ENCODE data around the gene TBC1D5. TPM values are rescaled to one million over a fixed set of nuclear protein-coding genes. Genes with fewer than 3 reads are reported as not detected.
A peak's percentile ranks its signal among the peaks of the same experiment; 100 is the strongest.
"Not testable (repeated sequence)": the region's sequence is repeated elsewhere in the genome, so short reads cannot be mapped to it uniquely, and the experiment has no call there.

Gene TBC1D5
- polyA plus RNA-seq, 1 experiment: 27.0 TPM

- no peak for TF ChIP-seq CTCF (IDR thresholded peaks at IDR 0.05; ENCODE audit: insufficient read depth, low read depth, low read length)
- Histone ChIP-seq H3K27me3 (ENCODE audit: control insufficient read depth, insufficient read depth, low read length) (no peaks in the 10 kb centered on the region), H3K36me3 (ENCODE audit: control insufficient read depth, insufficient read depth, low read length) (no peaks in the 10 kb centered on the region), H3K4me3 (ENCODE audit: low read depth, low read length) (no peak overlapping the region)
- no peak for DNase-seq (ENCODE audit: low read depth)
- POLR2A ChIA-PET: no interaction called here
- CTCF ChIA-PET: interaction anchor here (1.1 to 1.5 kb wide), 2 partner anchors 201 to 204 kb away, joined by 3 to 7 read pairs; no protein-coding TSS in a partner anchor
Observed at GRCh38 chr3:17640466-17640865, 102.0 kb downstream of the TBC1D5 start.

- Histone ChIP-seq H3K27me3 (ENCODE audit: control insufficient read depth, insufficient read depth, low read length) (no peaks in the 10 kb centered on the region), H3K36me3 (ENCODE audit: control insufficient read depth, insufficient read depth, low read length) (no peaks in the 10 kb centered on the region), H3K4me3 (ENCODE audit: low read depth, low read length) (no peak overlapping the region)
- DNase-seq (ENCODE audit: low read depth): peak; percentile 57
- no peak for TF ChIP-seq CTCF (IDR thresholded peaks at IDR 0.05; ENCODE audit: insufficient read depth, low read depth, low read length)
- POLR2A ChIA-PET: no interaction called here
- CTCF ChIA-PET: interaction anchor here (1.1 kb wide), 1 partner anchor 205 kb away, joined by 3 read pairs; no protein-coding TSS in a partner anchor
Observed at GRCh38 chr3:17639765-17640164, 102.7 kb downstream of the TBC1D5 start.

GRCh38 chr3:17639257-17639656 is 103.2 kb downstream of the TBC1D5 start:
- TF ChIP-seq CTCF (IDR thresholded peaks at IDR 0.05; ENCODE audit: insufficient read depth, low read depth, low read length): no peak
- Histone ChIP-seq H3K27me3 (ENCODE audit: control insufficient read depth, insufficient read depth, low read length) (no peaks in the 10 kb centered on the region), H3K4me3 (ENCODE audit: low read depth, low read length) (no peak overlapping the region), H3K36me3 (ENCODE audit: control insufficient read depth, insufficient read depth, low read length) (no peaks in the 10 kb centered on the region)
- peak; percentile 26 for DNase-seq (ENCODE audit: low read depth)
- POLR2A ChIA-PET: no interaction called here
- CTCF ChIA-PET: no interaction called here

GRCh38 chr3:17638356-17638755 is 104.1 kb downstream of the TBC1D5 start:
- no peak for TF ChIP-seq CTCF (IDR thresholded peaks at IDR 0.05; ENCODE audit: insufficient read depth, low read depth, low read length)
- Histone ChIP-seq H3K4me3 (ENCODE audit: low read depth, low read length) (no peak overlapping the region), H3K27me3 (ENCODE audit: control insufficient read depth, insufficient read depth, low read length) (no peaks in the 10 kb centered on the region), H3K36me3 (ENCODE audit: control insufficient read depth, insufficient read depth, low read length) (no peaks in the 10 kb centered on the region)
- POLR2A ChIA-PET: no interaction called here
- DNase-seq (ENCODE audit: low read depth): no peak
- CTCF ChIA-PET: no interaction called here

GRCh38 chr3:17635675-17636074 is 106.8 kb downstream of the TBC1D5 start:
- POLR2A ChIA-PET; H3K4me3 ChIP-seq (ENCODE audit: low read depth, low read length); CTCF ChIA-PET; H3K36me3 ChIP-seq (ENCODE audit: control insufficient read depth, insufficient read depth, low read length); H3K27me3 ChIP-seq (ENCODE audit: control insufficient read depth, insufficient read depth, low read length): not testable (repeated sequence)
- peak; percentile 20 for DNase-seq (ENCODE audit: low read depth)

- no peaks in the 10 kb centered on the region for H3K36me3 ChIP-seq (ENCODE audit: control insufficient read depth, insufficient read depth, low read length)
- DNase-seq (ENCODE audit: low read depth): no peak
- ChIA-PET POLR2A (no interaction called here), CTCF (no interaction called here)
- no peak for TF ChIP-seq CTCF (IDR thresholded peaks at IDR 0.05; ENCODE audit: insufficient read depth, low read depth, low read length)
- H3K4me3 ChIP-seq (ENCODE audit: low read depth, low read length): no peak overlapping the region
- no peaks in the 10 kb centered on the region for H3K27me3 ChIP-seq (ENCODE audit: control insufficient read depth, insufficient read depth, low read length)
Observed at GRCh38 chr3:17634964-17635363, 107.5 kb downstream of the TBC1D5 start.
